Stomach (tissue), 9 donors: Measurements from ENCODE around the gene CHSY3. TPM values are rescaled to one million over a fixed set of nuclear protein-coding genes. Genes with fewer than 3 reads are reported as not detected.
A peak's percentile ranks its signal among the peaks of the same experiment; 100 is the strongest.

Source experiments
- DNase-seq, 2 donors: peaks; one replicate each; pipeline versions ENCODE4 v3.0.0 to v3.0.0-alpha.2; 2013 to 2019
- H3K27ac ChIP-seq, 5 donors: fragments of 200-600 bp in 4 of 5; sonication (generic) in 4 of 5; one replicate each; pipeline ENCODE4 v1.5.1; 2013 to 2019; ENCODE audit warnings: mild to moderate bottlenecking in 1 of 5, moderate library complexity in 1 of 5
- H3K27me3 ChIP-seq, 3 donors: fragments of 200-600 bp; sonication (generic); one replicate each; pipeline ENCODE4 v1.5.1; 2017 to 2019; ENCODE audit warnings: mixed run types in 1 of 3
- H3K36me3 ChIP-seq, 4 donors: fragments of 200-600 bp; sonication (generic); 1 replicate in 3 of 4; 2 replicates in 1 of 4; pipeline ENCODE4 v1.5.1; 2016 to 2019
- H3K4me1 ChIP-seq, 4 donors: fragments of 200-600 bp; sonication (generic); one replicate each; pipeline ENCODE4 v1.5.1; 2016 to 2019
- H3K4me3 ChIP-seq, 4 donors: fragments of 200-600 bp; sonication (generic) in 3 of 4; one replicate each; pipeline ENCODE4 v1.5.1; 2016 to 2019; ENCODE audit warnings: mild to moderate bottlenecking in 1 of 4
- H3K9me3 ChIP-seq, 4 donors: fragments of 200-600 bp; sonication (generic); one replicate each; pipeline ENCODE4 v1.5.1; 2016 to 2019
- CTCF ChIP-seq, 7 experiments: fragments of 450-650 bp in 4 of 7; fragments of 200-600 bp in 3 of 7; sonication (generic) in 3 of 7; IDR thresholded peaks; one replicate each; pipeline ENCODE4 v1.5.1; 2016 to 2019; ENCODE audit warnings: antibody characterized with exemption in 7 of 7, control low read depth in 2 of 7, mild to moderate bottlenecking in 1 of 7
- EP300 ChIP-seq: sonication (generic); formaldehyde crosslinking; IDR thresholded peaks from one replicate; pipeline ENCODE4 v1.6.1; 2017; ENCODE audit warnings: antibody characterized with exemption
- POLR2A ChIP-seq, 4 donors: fragments of 450-650 bp; IDR thresholded peaks; one replicate each; pipeline ENCODE4 v1.6.1; 2016; ENCODE audit warnings: antibody characterized with exemption in 4 of 4, control low read depth in 2 of 4, mild to moderate bottlenecking in 1 of 4, moderate library complexity in 1 of 4
- POLR2AphosphoS5 ChIP-seq, 3 donors: sonication (generic); formaldehyde crosslinking; IDR thresholded peaks; one replicate each; pipeline ENCODE4 v1.6.1; 2016; ENCODE audit warnings: antibody characterized with exemption in 3 of 3
- WGBS, 5 donors: extraction: QIAGEN DNeasy Blood & Tissue Kit in 3 of 5; methylation state at CpG; one replicate each; pipeline versions ENCODE4 v1.1.5 to v1.1.7; 2013 to 2018; 5-methylcytosine and 5-hydroxymethylcytosine counted together
- intact Hi-C: fragments of 100-400 bp; cut with DNase I; formaldehyde crosslinking; loops from one replicate; pipeline ENCODE4 v1.15.1; 2023; ENCODE audit warnings: low total_unique reads
- polyA plus RNA-seq, 3 donors: library from polyadenylated mRNA; stranded (reverse); fragments of 200-250 nt; gene quantifications; one replicate each; pipeline ENCODE4 v1.2.3, GENCODE V29; 2013
- total RNA-seq, 5 donors: library from RNA; depleted of rRNA; stranded (reverse); fragments of >200 nt; gene quantifications; one replicate each; pipeline versions ENCODE4 v1.1.0 to v1.2.3, GENCODE V29; 2014 to 2016
- donor health status: healthy with polysubstance abuse.
- donor health status: Bipolar disorder and iron deficiency.
- donor health status: healthy.

CHSY3 gene
- total and polyA plus RNA-seq, 8 donors: under 0.01 to 6.1 (median 0.31) TPM; not detected in 1

GRCh38 chr5:130116972-130117371 is 212.7 kb downstream of the CHSY3 start:
- Histone ChIP-seq H3K4me3 (no peak overlapping the region), H3K36me3 (no peaks in the 10 kb centered on the region), H3K27me3 (no peaks in the 10 kb centered on the region), H3K27ac (no peak overlapping the region), H3K9me3 (no peaks in the 10 kb centered on the region), H3K4me1 (no peaks in the 10 kb centered on the region)
- 86 to 95% (median 89%) methylated on average over 1 of the region's 1 CpG for WGBS, 5 donors
- intact Hi-C loops: no loop called here
- TF ChIP-seq POLR2A (IDR thresholded peaks at IDR 0.05) (no peak), EP300 (no peak), CTCF (IDR thresholded peaks at IDR 0.05) (no peak), POLR2AphosphoS5 (IDR thresholded peaks at IDR 0.05) (no peak)
- DNase-seq: no peak

GRCh38 chr5:130126746-130127145 is 222.5 kb downstream of the CHSY3 start:
- no peak for DNase-seq
- TF ChIP-seq EP300 (no peak), POLR2AphosphoS5 (IDR thresholded peaks at IDR 0.05) (no peak)
- no peaks in the 10 kb centered on the region for H3K9me3 ChIP-seq
- H3K4me3 ChIP-seq: no peak overlapping the region
- H3K27me3 ChIP-seq: no peaks in the 10 kb centered on the region
- WGBS, 5 donors: 89 to 97% (median 95%) methylated on average over 1 of the region's 1 CpG
- intact Hi-C loops: no loop called here
- no peaks in the 10 kb centered on the region for H3K4me1 ChIP-seq
- H3K36me3 ChIP-seq: no peaks in the 10 kb centered on the region
- H3K27ac ChIP-seq: no peak overlapping the region

GRCh38 chr5:130135506-130135905 is 231.2 kb downstream of the CHSY3 start:
- no peaks in the 10 kb centered on the region for H3K9me3 ChIP-seq
- TF ChIP-seq POLR2AphosphoS5 (IDR thresholded peaks at IDR 0.05) (peak in 1 of 3 donors; percentile 40), CTCF (IDR thresholded peaks at IDR 0.05) (no peak)
- H3K4me3 ChIP-seq: no peak overlapping the region
- WGBS, 5 donors: 51 to 63% (median 62%) methylated on average over 2 of the region's 2 CpGs
- peak in 1 of 2 donors; percentile 23 for DNase-seq
- H3K27me3 ChIP-seq: no peaks in the 10 kb centered on the region
- H3K27ac ChIP-seq: peak overlapping the region in 2 of 5 donors; percentile 27 to 44
- intact Hi-C loops: no loop called here
- H3K36me3 ChIP-seq: no peaks in the 10 kb centered on the region
- H3K4me1 ChIP-seq: peaks cover 0 to 5% (median 0%) of the 10 kb centered on the region in 4 donors

- TF ChIP-seq POLR2AphosphoS5 (IDR thresholded peaks at IDR 0.05) (peak in 1 of 3 donors; percentile 14), CTCF (IDR thresholded peaks at IDR 0.05) (no peak), EP300 (no peak), POLR2A (IDR thresholded peaks at IDR 0.05) (no peak)
These were observed 232.0 kb downstream of the CHSY3 start for GRCh38 chr5:130136300-130136699.

GRCh38 chr5:130137681-130138080 is 233.4 kb downstream of the CHSY3 start:
- Histone ChIP-seq H3K27me3 (no peaks in the 10 kb centered on the region), H3K9me3 (no peaks in the 10 kb centered on the region)
- intact Hi-C loops: no loop called here

More at GRCh38 chr5:130136300-130136699, 232.0 kb downstream of the CHSY3 start:
- intact Hi-C loops: no loop called here
- H3K4me1 ChIP-seq: peaks cover 0 to 5% (median 0%) of the 10 kb centered on the region in 4 donors
- no peaks in the 10 kb centered on the region for H3K9me3 ChIP-seq
- no peaks in the 10 kb centered on the region for H3K27me3 ChIP-seq
- peak in 1 of 2 donors; percentile 55 for DNase-seq
- H3K4me3 ChIP-seq: no peak overlapping the region
- peak overlapping the region in 1 of 5 donors; percentile 44 for H3K27ac ChIP-seq
- no peaks in the 10 kb centered on the region for H3K36me3 ChIP-seq

More at GRCh38 chr5:130137681-130138080, 233.4 kb downstream of the CHSY3 start:
- Histone ChIP-seq H3K4me3 (no peak overlapping the region), H3K4me1 (peaks cover 0 to 5% (median 0%) of the 10 kb centered on the region in 4 donors), H3K27ac (no peak overlapping the region), H3K36me3 (no peaks in the 10 kb centered on the region)
- 19 to 34% (median 22%) methylated on average over 1 of the region's 1 CpG for WGBS, 5 donors
- TF ChIP-seq POLR2A (IDR thresholded peaks at IDR 0.05): no peak
- no peak for TF ChIP-seq POLR2AphosphoS5 (IDR thresholded peaks at IDR 0.05)
- TF ChIP-seq CTCF (IDR thresholded peaks at IDR 0.05): no peak
- no peak for TF ChIP-seq EP300
- peak in 1 of 2 donors; percentile 7 for DNase-seq
